Neural cell (in vitro differentiated cells): Measurements from ENCODE around the gene SUN1. TPM values are rescaled to one million over a fixed set of nuclear protein-coding genes. Genes with fewer than 3 reads are reported as not detected.

Experiments
- H2AFZ ChIP-seq: fragments of 200-600, 300-800 bp; sonication (generic), shearing (Covaris generic); 2 replicates; pipeline ENCODE4 v1.6.0; 2014; ENCODE audit warnings: low read depth, mild to moderate bottlenecking, antibody characterized with exemption, low read length, moderate library complexity
- H3F3A ChIP-seq: fragments of 200-600 bp; shearing (Covaris generic); 2 replicates; pipeline ENCODE4 v1.6.1; 2016; ENCODE audit warnings: mild to moderate bottlenecking, moderate library complexity, mixed read lengths, antibody characterized with exemption, low read length; ENCODE audit not compliant: insufficient read depth, poor library complexity, severe bottlenecking
- H3K27ac ChIP-seq: fragments of 200-600, 300-800 bp; sonication (generic), shearing (Covaris generic); 2 replicates; pipeline ENCODE4 v1.5.1; 2014; ENCODE audit warnings: mild to moderate bottlenecking, low read length, moderate library complexity
- H3K27me3 ChIP-seq: fragments of 300-800, 200-600 bp; sonication (generic), shearing (Covaris generic); 2 replicates; pipeline ENCODE4 v1.6.0; 2014; ENCODE audit warnings: mild to moderate bottlenecking, low read depth, low read length, moderate library complexity; ENCODE audit not compliant: insufficient read depth
- H3K36me3 ChIP-seq: fragments of 300-800, 200-600 bp; sonication (generic), shearing (Covaris generic); 2 replicates; pipeline ENCODE4 v1.5.1; 2014; ENCODE audit warnings: mild to moderate bottlenecking, antibody characterized with exemption, low read length, moderate library complexity; ENCODE audit not compliant: insufficient read depth
- H3K4me2 ChIP-seq: fragments of 300-800, 200-600 bp; sonication (generic), shearing (Covaris generic); 2 replicates; pipeline ENCODE4 v1.6.0; 2014; ENCODE audit warnings: mild to moderate bottlenecking, low read length
- H3K4me3 ChIP-seq: fragments of 300-800, 200-600 bp; sonication (generic), shearing (Covaris generic); 2 replicates; pipeline ENCODE4 v1.5.1; 2014; ENCODE audit warnings: mild to moderate bottlenecking, low read length, moderate library complexity
- H3K79me2 ChIP-seq: fragments of 200-600 bp; shearing (Covaris generic); replicated peaks from 2 replicates; pipeline ENCODE4 v1.6.0; 2014; ENCODE audit warnings: mild to moderate bottlenecking, low read length, moderate library complexity; ENCODE audit not compliant: insufficient read depth
- H3K9ac ChIP-seq: fragments of 300-800, 200-600 bp; sonication (generic), shearing (Covaris generic); 2 replicates; pipeline ENCODE4 v1.6.1; 2016; ENCODE audit warnings: mild to moderate bottlenecking, low read length, mixed read lengths
- H3K9me2 ChIP-seq: fragments of 200-600 bp; shearing (Covaris generic); 2 replicates; pipeline ENCODE4 v1.6.1; 2016; ENCODE audit warnings: mild to moderate bottlenecking, low read length, mixed read lengths; ENCODE audit not compliant: insufficient read depth
- H3K9me3 ChIP-seq: fragments of 200-600, 300-800 bp; sonication (generic), shearing (Covaris generic); 2 replicates; pipeline ENCODE4 v1.6.1; 2016; ENCODE audit warnings: mild to moderate bottlenecking, mixed run types, low read length, moderate library complexity, mixed read lengths
- H4K20me1 ChIP-seq: fragments of 200-600 bp; shearing (Covaris generic); 2 replicates; pipeline ENCODE4 v1.6.1; 2016; ENCODE audit warnings: mild to moderate bottlenecking, mixed run types; ENCODE audit not compliant: insufficient read depth
- CTCF ChIP-seq: fragments of 450-650 bp; IDR thresholded peaks from 2 replicates; pipeline ENCODE4 v1.5.1; 2014; ENCODE audit warnings: antibody characterized with exemption, mild to moderate bottlenecking, moderate library complexity; ENCODE audit not compliant: poor library complexity, severe bottlenecking
- EP300 ChIP-seq: fragments of 450-650 bp; conservative IDR thresholded peaks from 2 replicates; pipeline ENCODE4 v1.6.1; 2014; ENCODE audit warnings: antibody characterized with exemption, mild to moderate bottlenecking, moderate library complexity; ENCODE audit not compliant: poor library complexity, severe bottlenecking
- EZH2 ChIP-seq: fragments of 200-600, 300-800 bp; shearing (Covaris generic), sonication (generic); IDR thresholded peaks from 2 replicates; pipeline ENCODE4 v1.6.1; 2014; ENCODE audit warnings: antibody characterized with exemption, low read length, borderline replicate concordance, mild to moderate bottlenecking; ENCODE audit not compliant: insufficient read depth, poor library complexity, severe bottlenecking
- MXI1 ChIP-seq: fragments of 450-650 bp; conservative IDR thresholded peaks from 2 replicates; pipeline ENCODE4 v1.6.1; 2014; ENCODE audit warnings: antibody characterized with exemption, mild to moderate bottlenecking; ENCODE audit not compliant: poor library complexity, severe bottlenecking
- POLR2AphosphoS5 ChIP-seq: IDR thresholded peaks from 2 replicates; pipeline ENCODE4 v1.6.1; 2012
- RAD21 ChIP-seq: fragments of 450-650 bp; conservative IDR thresholded peaks from 2 replicates; pipeline ENCODE4 v1.6.1; 2014; ENCODE audit warnings: antibody characterized with exemption, mild to moderate bottlenecking, moderate library complexity
- REST ChIP-seq: IDR thresholded peaks from 2 replicates; pipeline ENCODE4 v1.6.1; 2012; ENCODE audit warnings: borderline replicate concordance
- SMC3 ChIP-seq: fragments of 450-650 bp; conservative IDR thresholded peaks from 2 replicates; pipeline ENCODE4 v1.6.1; 2014; ENCODE audit warnings: antibody characterized with exemption, mild to moderate bottlenecking, moderate library complexity; ENCODE audit not compliant: poor library complexity
- TAF1 ChIP-seq: IDR thresholded peaks from 2 replicates; pipeline ENCODE4 v1.6.1; 2012; ENCODE audit warnings: low read depth
- polyA plus RNA-seq: library from polyadenylated mRNA; depleted of rRNA; stranded (reverse); fragments of >200 nt; gene quantifications from 2 replicates; pipeline ENCODE4 v1.2.3, GENCODE V29; 2014

The SUN1 gene
- polyA plus RNA-seq, 1 donor from 2014 or later: 309 TPM

DNA sequence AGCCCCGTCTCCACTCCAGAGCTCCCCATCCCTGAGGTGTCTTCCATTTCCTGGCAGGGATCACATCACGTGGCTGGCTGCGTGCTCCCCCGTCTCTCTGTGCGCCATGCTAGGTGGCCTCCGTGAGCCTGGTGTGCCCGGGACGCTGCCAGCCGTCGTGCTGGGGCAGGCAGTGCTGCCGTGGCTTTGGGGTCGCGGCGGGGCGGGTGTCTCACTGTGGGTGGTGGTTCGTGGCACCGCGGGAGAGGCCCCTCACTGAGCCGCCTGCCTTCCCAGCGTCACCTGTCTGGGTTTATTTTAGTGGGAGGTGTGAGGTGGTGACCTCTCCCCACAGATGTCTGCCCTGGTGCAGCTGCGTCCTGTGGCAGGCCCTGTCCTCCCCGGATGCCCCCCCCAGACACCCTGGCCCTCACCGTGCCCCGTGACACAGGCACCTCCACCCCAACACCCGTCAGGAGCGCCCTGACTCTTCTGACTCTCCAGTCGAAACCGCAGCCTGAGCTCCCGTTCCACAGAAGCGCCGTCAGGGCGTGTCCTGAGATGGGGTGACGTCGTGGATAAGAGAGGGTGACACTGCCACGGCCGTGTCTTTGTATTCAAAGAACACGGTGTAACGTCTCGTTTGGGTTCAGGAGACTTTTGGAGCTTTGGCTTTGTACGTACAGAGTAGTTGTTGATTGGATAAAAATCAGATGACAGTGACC is 62.0 kb downstream of the SUN1 start (continued):
- no peak for TF ChIP-seq SMC3
- no peak for TF ChIP-seq MXI1

DNA sequence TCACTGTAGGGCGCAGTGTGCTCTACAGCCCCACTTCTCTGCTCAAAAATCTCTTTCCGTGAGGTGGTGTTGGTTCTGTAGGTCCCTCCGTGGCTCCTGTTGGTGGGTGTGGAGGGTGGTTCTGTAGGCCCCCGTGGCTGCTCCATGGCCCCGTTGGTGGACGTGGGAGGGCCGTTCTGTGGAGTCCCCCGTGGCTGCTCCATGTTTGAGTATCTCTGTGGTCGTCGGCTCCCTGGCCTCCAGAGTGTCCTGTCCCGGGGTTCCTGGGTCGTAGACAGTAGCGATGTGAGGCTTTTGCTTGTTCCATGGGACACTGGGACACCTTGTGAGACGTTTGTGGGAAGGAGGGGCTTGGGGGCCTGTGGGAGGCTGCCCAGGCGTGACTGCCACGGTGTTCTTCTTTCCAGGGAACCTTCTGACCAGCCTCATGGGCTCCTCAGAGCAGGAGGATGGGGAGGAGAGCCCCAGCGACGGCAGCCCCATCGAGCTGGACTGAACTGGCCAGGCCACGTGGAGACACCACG is 62.7 kb downstream of the SUN1 start:
- Histone ChIP-seq H3K9ac (no peak overlapping the region), H3K27me3 (no peaks in the 10 kb centered on the region), H3K9me3 (no peaks in the 10 kb centered on the region), H3K79me2 (no peaks in the 10 kb centered on the region), H3K4me3 (no peak overlapping the region), H2AFZ (no peak overlapping the region), H3K36me3 (no peaks in the 10 kb centered on the region), H3F3A (no peaks in the 10 kb centered on the region), H3K9me2 (no peaks in the 10 kb centered on the region), H3K27ac (no peak overlapping the region), H4K20me1 (no peaks in the 10 kb centered on the region), H3K4me2 (no peak overlapping the region)
- TF ChIP-seq EZH2 (no peak), EP300 (no peak), SMC3 (no peak), RAD21 (no peak), REST (no peak), MXI1 (no peak), POLR2AphosphoS5 (no peak), TAF1 (no peak), CTCF (no peak)

- Histone ChIP-seq H3K79me2 (no peaks in the 10 kb centered on the region), H4K20me1 (no peaks in the 10 kb centered on the region), H3K27me3 (no peaks in the 10 kb centered on the region), H2AFZ (no peak overlapping the region), H3K9me2 (no peaks in the 10 kb centered on the region), H3K9me3 (no peaks in the 10 kb centered on the region), H3K4me3 (no peak overlapping the region), H3K4me2 (no peak overlapping the region), H3K36me3 (no peaks in the 10 kb centered on the region), H3K9ac (no peak overlapping the region), H3F3A (no peaks in the 10 kb centered on the region), H3K27ac (no peak overlapping the region)
- TF ChIP-seq SMC3: no peak
- TF ChIP-seq POLR2AphosphoS5: no peak
- no peak for TF ChIP-seq CTCF
Measured at GRCh38 chr7:895451-896052, 63.3 kb downstream of the SUN1 start.
